AG04449 (cell line): Measurements from ENCODE around the gene ARX.

Experiments
- CTCF ChIA-PET: fragments of 350-600 bp; formaldehyde crosslinking; extraction: SDS; loops from one replicate; lab custom pipeline; 2021; ENCODE audit warnings: antibody characterized with exemption; lab: Yijun Ruan, JAX
- POLR2A ChIA-PET: fragments of 400-600, 350-600 bp; formaldehyde crosslinking; extraction: SDS; loops from one replicate; lab custom pipeline; 2020; ENCODE audit warnings: antibody characterized with exemption, inconsistent platforms; lab: Yijun Ruan, JAX
- DNase-seq: peaks from one replicate; pipeline ENCODE4 v3.0.0-alpha.2; 2010; ENCODE audit warnings: low read depth, low spot score
- H3K4me3 ChIP-seq: 2 replicates; pipeline ENCODE4 v1.5.1; 2011; ENCODE audit warnings: low read depth, mild to moderate bottlenecking, control low read depth, low read length
- TF ChIP-seq, protein P1 (sequence below): IDR thresholded peaks from one replicate; pipeline ENCODE4 v1.5.1; 2011; ENCODE audit warnings: mild to moderate bottlenecking, moderate library complexity, low read length, control low read depth, inconsistent platforms; ENCODE audit not compliant: insufficient read depth; ENCODE audit errors: missing control alignments

ARX gene

DNA sequence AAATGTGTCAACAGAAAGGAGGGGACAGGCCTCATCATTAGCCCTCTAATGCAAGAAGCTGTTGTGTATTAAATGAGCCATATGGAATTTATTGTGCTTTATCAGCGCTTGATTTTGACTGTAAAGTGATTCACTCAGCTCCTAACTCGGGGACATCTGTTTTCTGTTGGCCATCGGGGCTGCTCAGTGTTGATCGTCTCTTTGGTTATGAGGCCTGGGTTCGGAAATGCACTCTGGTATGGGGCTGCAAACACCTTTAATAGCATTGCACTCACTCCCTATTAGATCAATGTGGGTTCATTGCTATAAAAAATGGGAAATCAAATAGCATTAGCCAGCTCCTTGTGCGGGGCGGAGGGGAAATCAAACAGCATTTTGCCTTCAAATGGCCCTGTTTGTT lies 6.4 kb downstream of the ARX start:
- ChIA-PET CTCF (no interaction called here), POLR2A (no interaction called here)
- no peak overlapping the region for H3K4me3 ChIP-seq
- TF ChIP-seq, protein P1, sequence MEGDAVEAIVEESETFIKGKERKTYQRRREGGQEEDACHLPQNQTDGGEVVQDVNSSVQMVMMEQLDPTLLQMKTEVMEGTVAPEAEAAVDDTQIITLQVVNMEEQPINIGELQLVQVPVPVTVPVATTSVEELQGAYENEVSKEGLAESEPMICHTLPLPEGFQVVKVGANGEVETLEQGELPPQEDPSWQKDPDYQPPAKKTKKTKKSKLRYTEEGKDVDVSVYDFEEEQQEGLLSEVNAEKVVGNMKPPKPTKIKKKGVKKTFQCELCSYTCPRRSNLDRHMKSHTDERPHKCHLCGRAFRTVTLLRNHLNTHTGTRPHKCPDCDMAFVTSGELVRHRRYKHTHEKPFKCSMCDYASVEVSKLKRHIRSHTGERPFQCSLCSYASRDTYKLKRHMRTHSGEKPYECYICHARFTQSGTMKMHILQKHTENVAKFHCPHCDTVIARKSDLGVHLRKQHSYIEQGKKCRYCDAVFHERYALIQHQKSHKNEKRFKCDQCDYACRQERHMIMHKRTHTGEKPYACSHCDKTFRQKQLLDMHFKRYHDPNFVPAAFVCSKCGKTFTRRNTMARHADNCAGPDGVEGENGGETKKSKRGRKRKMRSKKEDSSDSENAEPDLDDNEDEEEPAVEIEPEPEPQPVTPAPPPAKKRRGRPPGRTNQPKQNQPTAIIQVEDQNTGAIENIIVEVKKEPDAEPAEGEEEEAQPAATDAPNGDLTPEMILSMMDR, result no peak
- DNase-seq, result no peak

DNA sequence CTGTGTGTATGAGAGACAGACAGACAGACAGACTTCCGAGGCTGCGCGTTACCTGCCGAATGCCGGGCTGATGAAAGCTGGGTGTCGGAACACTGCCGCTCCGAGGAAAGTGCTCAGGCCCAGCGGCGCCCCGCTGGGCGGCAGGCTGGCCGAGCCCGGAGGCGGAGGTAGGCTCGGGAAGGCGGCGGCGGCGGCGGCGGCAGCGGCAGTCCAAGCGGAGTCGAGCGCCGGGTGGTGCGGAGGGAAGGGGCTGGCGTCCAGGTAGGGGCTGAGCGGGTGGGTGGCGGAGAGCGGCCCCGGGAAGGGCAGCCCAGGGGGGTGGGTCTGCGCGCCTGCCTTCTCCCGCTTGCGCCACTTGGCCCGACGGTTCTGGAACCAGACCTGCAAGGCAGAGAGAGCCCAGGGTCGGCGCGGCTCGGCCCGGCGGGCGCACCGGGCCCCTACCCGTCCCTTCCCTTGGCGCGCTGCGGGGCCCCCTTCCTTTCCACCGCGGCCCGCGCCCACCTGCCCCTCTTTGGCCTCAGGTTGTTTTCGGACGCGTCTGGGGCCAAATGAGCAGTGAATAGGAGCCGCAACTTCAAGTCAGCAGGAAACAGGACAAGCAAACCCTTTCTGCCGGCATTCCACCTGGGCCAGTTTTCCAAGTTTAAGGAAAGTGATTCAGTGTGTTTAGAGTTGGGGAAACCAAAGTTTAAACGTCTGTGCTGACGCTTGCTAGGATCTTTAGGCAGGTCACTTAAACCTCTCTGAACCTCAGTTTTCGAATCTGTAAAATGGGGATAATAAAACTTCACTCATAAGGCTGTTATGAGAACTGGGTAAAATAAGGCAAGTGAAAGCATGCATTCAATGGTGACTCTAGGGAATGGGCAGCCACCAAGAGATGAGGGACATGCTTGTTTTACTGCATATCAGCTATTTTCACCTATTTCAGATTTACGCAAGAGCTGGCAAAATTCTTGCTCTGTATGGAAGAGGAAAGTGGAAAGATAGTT lies 8.4 kb downstream of the ARX start:
- no peak for DNase-seq
- H3K4me3 ChIP-seq, result no peak overlapping the region
- TF ChIP-seq, protein P1, result no peak
- CTCF ChIA-PET, result no interaction called here
- POLR2A ChIA-PET, result no interaction called here

DNA sequence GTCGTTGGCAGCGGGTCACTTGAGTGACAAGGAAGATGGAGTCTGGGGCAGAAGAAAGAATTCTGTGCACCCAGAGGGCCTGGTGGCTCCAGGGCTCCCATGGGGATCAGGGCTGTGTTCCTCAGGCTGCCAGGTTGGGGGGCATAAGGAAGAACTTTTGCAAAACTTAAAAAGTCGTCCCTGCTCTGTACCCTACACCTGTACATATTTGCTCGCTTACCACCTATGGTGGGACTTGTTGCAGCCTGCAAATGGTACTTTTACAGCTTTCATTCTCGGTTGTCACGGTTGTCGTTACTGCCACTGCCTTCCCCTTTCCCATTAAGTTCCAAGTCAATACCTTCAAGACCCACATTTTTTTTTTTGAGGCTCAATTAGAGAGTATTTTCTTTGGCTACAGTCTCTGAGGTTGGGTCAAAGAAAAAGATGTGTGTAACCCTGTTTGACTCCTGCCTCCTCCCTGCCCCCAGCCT lies 9.1 kb downstream of the ARX start:
- POLR2A ChIA-PET, result no interaction called here

DNA sequence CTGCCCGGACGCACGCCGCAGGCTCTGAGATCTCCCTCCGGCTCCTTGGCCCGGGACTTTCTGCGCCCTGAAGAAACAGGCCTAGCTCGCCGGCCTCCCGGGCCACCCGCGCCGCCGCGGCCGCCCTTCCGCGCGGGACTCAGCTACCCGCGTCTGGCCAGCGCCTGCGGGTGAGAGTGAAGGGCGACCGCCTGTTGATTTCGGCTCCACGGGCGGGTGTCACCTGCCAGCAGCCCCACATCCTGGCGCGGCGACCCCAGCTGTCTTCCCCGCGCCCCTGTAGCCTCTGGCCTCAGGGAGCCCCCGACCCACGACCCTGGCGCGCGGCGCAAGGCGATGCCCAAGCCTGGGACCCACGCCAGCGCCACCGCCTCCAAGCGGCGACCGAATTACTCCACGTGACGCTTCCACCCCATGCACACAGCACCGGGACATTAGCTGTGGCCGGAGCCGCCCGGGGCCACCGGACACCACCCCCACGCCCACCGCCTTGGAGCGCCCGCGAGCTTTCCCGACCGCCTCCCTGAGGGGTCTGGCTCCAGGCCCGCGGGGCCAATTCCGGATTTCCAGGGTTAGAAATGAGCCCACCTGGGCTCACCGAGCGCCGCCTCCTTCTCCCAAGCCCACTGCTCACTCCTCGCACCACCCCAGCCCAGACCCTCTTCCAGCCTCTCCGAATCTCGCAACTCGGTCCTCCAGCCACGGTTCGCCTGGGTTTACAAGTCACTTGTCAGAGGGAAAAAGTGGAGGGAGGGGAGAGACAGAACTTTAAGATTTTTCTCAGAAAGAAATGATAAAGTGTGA lies 10.2 kb downstream of the ARX start:
- ChIA-PET CTCF (no interaction called here), POLR2A (no interaction called here)
- TF ChIP-seq, protein P1, result no peak
- DNase-seq, result no peak
- H3K4me3 ChIP-seq, result no peak overlapping the region

More for the DNA sequence above, 9.1 kb downstream of the ARX start:
- no peak overlapping the region for H3K4me3 ChIP-seq
- TF ChIP-seq, protein P1, result no peak
- no peak for DNase-seq
- CTCF ChIA-PET, result no interaction called here

DNA sequence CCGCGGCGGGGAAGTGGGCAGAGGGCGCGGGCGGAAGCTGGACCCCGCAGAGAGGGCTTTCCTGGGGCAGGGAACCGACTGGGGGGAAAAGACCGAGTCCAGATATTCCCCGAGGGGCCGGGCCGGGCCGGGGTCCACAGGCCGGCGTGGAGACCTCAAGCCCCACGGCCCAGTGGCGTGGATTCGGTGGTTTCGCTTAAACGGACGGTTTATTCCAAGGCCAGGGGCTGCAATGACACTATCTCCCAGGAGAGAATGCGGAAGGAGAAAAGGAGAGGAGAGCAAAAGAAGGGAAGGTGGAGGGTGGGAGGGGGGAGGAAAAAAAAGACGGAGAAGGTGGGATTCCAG lies 10.8 kb downstream of the ARX start:
- TF ChIP-seq, protein P1, result no peak
- DNase-seq, result no peak
- POLR2A ChIA-PET, result no interaction called here
- CTCF ChIA-PET, result interaction anchor here (1.1 kb wide), 1 partner anchor 139 kb away, joined by 3 read pairs; no protein-coding TSS in a partner anchor
- H3K4me3 ChIP-seq, result no peak overlapping the region; the same call in 1 of the 2 replicates
